NCI-H1930 (cell line): ENCODE measurements around the gene VWA3A.
"Not testable (repeated sequence)": the region's sequence is repeated elsewhere in the genome, so short reads cannot be mapped to it uniquely, and the experiment has no call there.

ENCODE experiments used
- DNase-seq, 2 experiments: peaks; one replicate each; lab custom pipeline; 2025; lab: John Stamatoyannopoulos, UW

Gene VWA3A, protein sequence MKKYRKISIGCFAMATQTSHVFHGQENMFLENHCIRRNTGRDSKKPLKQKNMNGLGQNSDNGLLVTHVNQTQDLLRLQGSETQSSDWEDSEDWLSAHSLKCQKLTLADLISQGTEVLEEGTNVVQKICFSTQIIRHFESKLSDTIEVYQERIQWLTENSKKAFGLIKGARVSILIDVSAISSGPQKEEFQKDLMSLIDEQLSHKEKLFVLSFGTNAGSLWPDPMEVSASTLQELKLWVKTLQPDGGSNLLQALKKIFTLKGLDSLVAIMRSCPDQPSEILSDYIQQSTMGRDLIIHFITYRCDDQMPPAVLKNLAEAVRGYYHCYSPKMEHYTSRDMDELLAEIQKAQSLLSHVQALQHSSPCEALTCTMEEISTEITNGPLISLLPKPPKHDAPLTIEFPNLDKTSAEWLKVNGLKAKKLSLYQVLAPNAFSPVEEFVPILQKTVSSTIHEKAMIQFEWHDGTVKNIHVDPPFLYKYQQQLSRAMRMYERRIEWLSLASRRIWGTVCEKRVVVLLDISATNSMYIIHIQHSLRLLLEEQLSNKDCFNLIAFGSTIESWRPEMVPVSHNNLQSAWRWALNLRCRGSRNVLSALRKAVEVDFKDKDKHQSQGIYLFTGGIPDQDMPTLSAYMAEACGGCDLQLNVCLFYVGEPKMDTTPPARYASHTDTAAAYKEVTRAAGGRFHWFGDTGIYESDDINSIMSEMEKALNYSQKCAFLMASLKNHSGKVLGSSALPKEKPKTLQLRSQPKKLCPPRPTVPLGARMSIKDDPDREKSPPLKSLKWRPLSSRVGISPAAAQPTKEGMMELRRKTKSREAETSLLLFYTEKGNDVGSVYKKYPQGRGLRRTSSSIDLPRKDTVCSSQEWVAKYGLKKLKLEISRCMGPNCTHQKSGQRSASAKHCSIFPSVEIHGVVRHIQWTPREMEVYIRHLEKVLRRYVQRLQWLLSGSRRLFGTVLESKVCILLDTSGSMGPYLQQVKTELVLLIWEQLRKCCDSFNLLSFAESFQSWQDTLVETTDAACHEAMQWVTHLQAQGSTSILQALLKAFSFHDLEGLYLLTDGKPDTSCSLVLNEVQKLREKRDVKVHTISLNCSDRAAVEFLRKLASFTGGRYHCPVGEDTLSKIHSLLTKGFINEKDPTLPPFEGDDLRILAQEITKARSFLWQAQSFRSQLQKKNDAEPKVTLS

DNA sequence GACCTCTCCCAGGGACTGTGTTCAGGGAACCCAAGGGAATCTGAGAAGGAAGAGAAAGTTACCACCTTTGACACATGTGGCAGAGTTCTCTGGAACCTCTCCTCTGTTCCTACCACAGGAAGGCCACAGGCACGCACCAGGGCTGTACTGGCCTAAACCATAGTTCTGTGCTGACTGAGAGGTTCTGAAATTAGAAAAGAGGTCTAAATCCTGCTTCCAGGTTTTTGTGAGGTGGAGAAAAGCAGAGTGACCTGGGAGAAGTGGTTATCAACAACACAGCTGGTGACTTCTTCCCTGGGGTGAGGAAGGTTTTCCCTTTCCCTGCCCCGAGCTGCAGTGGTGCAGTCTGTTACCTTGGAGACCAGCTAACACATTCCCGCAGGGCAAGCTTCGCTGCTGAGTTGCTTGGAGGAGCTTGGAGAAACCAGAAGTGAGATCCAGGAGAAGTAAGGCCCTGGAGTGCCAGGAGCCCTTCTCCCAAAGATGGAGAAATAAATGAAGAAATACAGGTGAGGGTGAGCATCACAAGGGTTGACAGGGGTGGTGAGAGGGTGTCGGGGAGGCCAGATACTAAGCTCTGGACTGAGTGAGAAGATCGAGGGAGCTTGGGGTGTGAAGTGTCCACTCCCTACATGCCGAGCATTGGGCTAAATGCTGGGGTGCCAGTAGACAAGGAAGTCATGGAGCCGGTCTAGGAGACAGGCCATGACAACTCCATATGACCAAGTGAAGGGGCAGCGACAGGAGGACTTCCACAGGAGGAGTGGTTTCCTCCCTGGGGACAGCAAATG is at the start of gene VWA3A:
VWA3A (plus strand) TSS at position 399 of the 791 bp plus-strand sequence; CDS start at position 496, 97 bp downstream.
- DNase-seq: no peak

DNA sequence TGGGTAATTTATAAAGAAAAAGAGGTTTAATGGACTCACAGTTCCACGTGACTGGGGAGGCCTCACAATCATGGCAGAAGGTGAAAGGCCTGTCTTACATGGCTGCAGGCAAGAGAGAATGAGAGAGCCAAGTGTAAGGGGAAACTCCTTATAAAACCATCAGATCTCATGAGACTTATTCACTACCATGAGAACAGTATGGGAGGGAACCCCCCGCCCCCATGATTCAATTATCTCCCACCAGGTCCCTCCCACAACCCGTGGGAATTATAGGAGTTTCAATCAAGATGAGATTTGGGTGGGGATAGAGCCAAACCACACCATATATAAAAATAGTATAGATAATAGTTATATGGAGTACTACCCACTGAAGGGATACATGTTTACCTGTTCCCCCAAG is 48.5 kb upstream of the VWA3A start:
- not testable (repeated sequence) for DNase-seq

DNA sequence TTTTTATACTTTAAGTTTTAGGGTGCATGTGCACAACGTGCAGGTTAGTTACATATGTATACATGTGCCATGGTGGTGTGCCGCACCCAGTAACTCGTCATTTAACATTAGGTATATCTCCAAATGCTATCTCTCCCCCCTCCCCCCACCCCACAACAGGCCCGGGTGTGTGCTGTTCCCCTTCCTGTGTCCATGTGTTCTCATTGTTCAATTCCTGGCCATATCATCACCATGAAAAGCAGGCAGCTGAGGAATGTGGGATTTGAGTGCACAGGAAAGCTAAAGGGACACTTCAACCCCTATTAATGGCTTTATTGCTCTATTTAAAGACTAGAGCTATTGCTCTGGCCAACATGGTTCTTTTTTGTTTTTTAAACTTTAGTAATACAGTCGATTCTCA is 46.5 kb upstream of the VWA3A start:
- DNase-seq: not testable (repeated sequence)

DNA sequence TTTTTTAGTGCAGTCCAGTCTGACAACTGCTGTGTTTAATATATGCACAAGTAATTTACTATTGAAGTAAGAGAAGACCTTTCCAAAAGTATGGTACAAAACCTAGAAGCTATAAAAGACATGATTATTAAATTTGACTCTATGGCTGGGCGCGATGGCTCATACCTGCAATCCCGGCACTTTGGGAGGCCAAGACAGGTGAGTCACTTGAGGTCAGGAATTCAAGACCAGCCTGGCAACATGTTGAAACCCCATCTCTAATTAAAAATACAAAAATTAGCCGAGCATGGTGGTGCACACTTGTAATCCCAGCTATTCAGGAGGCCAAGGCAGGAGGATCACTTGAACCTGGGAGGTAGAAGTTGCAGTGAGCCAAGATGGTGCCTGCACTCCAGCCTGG is 41.4 kb upstream of the VWA3A start:
- no peak for DNase-seq

DNA sequence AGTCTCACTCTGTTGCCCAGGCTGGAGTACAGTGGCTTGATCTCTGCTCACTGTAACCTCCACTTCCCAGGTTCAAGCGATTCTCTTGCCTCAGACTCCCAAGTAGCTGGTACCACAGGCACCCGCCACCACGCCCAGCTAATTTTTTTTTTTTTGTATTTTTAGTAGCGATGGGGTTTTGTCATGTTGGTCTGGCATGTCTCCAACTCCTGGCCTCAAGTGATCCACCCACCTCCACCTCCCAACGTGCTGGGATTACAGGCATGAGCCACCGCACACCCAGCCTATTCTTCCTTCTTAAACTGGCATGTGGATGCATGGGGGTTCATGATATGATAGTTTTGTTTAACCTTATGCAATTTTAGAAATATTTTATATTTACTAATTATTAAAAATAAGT is 39.4 kb upstream of the VWA3A start:
- no peak for DNase-seq

DNA sequence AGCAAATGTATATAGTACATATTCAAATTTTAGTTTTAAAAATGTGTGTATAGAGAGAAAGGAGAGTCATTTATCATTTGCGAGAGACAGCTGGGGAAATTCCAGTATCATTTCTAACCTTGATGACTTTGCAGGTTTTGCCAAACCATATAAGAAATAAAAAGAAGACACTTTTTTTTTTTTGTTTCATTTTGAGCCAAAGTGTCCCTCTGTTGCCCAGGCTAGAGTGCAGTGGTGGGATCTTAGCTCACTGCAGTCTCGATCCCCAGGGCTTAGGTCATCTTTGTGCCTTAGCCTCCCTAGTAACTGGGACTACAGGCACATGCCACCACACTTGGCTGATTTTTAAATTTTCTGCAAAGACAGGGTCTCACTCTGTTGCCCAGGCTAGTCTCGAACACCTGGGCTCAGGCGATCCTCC is 38.4 kb upstream of the VWA3A start:
- no peak for DNase-seq

DNA sequence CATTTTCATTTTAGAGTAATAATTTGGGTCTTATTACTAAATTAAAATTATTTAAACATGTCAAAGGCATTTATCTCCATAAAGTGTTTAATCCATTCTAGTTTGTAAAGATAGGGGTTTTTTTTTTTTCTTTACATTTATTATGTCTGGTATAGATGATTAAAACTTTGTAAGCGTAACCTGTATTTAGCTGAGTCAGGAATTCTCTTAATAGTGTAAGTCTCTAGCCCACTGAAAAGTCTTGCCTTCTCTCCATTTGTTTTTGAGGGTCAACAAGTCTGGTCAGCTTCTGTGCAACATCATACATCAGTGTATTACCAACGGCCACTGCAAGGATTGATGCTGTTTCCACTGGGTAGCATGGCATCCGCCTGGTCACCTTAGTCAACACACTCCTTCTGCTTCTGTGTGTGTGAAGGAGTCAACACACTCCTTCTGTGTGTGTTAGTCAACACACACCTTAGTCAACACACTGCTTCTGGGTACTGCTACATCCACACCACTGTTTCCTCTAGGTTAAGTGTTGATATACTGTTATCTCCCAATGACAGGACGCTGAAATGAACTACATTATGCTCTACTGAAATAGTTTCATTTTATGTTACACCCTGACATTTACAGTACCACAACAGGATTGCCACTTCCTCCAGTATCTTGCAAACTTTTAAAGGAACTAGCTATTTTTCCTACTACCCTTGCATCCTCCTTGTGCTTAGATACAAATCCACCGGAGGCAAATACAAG is 37.3 kb upstream of the VWA3A start:
- no peak for DNase-seq

DNA sequence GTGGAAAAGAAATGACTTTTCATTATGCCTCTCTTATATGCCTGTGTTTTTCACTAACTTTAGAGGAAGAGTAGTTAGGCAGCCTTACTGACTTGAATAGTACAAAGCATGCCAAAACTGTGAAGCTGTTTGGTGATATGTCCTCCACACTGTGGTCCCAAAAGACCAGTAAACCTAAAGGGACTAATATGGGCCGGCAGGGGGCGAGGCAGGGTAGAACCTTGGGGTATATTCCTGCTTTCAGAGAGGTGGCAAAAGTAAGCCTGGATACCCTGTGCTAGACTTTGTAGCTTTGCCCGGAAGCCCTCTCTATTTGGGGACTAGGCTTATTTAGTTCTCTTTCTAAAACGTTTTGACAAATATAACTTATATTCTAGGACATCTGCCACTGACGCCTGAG is 36.5 kb upstream of the VWA3A start:
- DNase-seq: no peak

DNA sequence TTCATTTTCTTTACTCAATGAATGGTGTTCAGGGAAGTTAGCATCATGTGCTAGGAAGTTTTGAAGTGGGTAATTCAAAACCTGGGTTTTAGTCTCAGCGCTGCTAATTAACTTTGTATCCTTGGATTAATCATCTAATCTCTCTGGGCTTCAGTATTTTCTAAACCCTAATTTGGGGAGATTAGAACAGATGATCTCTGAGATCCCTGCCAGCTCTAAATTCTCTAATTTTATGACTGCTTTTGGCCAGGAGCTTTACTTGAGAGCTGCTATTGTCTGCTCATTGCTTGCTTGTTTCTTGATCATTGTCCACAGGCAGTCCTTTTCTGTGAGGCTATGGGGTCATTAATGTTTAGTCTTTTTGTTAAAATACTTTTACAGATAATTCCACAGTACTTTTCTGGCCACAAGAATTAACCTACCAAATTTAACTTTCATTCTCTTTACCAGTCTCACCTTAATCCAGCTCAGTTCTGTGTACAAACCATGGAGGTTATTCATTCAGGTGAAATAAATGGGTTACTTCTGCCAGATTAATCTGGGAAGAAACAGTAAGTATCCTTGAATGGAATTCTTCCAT is 28.4 kb upstream of the VWA3A start:
- no peak for DNase-seq

DNA sequence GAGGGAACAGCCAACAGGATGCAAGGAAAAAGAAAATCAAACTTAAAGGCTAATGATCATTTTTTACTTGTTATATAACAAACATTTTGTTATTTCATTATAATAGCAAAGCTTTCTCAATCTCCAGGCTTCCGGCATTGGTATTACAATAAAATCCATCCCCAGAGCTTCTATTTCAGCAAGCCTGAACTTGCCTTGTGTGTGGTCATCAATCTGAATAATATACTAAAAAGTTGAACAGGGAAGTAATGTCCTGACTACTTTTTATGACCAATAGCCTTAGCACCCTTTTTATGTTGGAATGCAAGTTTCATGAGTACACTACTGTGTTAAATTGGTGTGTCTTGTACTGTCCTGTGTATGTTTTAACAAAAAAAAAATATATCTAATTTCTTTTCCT is 27.1 kb upstream of the VWA3A start:
- DNase-seq: no peak

DNA sequence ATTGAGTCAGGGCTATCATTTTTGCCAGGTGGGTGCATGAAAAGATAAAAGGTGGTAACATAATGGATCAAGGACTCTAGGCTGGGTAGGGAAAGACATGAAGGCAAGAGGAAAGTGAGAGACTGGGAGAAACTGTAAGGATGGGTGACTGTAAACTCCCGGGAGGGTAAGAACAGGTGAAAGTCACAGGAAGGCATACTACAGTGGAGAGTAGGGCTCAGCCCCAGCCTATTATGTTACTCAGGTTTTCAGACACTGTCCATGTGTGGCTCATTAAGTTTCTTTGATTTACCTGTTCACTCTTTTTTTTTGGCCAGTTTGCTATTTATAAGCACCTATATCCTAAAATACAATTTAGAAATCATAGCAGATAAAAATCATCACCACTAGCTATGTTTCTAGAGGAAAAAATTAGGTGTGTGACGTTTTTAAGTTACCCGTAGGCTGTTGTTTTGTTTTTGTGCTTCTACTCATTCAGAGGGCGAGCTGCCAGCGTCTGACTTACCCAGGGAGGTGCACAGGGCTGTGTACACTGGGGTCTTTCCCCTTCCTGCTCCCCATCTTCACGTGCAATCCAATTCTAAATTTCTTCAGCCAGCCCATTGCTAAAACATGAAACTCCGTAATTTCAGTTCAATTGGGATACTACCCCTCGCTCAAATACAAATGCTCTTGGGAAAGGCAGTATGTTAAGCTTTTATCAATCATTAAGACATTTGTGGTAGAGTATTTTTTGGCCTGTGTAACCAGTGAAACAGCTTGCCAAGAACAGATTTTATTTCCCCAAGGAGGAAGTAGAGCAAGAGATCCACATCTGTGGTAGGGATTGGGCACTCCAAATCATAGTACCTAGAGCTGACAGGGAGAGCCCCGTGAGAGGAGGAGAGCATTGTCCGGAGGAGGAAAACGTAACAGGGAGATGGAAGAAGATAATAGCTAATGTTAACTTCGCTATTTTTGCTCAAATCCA is 21.7 kb upstream of the VWA3A start:
- no peak for DNase-seq

DNA sequence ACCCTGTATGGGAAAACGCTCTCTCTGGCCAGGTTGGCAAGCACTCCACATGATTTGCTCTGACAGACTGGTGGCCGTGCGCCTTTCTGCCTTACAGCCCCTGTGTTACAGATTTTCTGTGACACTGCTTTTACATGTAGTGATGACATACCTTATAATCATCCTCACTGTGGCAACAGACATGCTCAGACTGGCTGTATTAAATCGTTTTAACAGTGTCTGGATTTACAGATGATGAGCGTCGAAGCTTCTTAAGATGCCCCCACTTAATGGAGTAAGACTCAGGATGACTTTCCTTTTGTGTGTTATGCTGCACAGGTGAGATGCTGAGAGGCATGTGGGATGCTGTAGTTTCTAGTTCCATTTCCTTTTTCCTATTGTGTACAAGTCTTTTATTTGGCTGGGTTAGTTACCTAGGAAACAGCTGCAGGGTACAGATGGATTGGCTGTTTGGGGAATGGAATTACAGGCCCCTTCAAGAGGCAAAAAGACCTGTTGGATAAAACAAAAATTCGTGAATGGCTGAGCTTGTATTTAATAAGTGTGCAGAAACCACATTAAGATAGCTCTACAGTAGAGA is 20.9 kb upstream of the VWA3A start:
- no peak for DNase-seq

DNA sequence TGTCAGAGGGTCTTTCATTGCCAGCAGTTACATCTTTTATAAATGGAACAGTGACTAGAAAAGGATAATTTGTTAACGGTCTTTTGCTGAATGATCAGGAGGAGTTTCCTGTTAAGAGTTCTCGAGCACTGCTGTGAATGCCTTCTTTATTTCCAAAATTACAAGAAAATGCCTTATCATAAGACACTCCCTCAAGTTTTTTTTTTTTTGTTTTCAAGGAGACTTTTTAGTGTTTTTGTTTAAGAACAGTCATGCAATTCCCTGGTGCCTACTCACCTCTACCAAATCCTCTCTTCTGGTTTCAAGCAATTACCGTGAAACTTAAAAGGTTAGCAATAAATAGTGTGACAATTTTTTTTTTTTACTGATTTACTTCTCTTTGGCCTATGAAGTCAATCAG is 19.0 kb upstream of the VWA3A start:
- DNase-seq: no peak

DNA sequence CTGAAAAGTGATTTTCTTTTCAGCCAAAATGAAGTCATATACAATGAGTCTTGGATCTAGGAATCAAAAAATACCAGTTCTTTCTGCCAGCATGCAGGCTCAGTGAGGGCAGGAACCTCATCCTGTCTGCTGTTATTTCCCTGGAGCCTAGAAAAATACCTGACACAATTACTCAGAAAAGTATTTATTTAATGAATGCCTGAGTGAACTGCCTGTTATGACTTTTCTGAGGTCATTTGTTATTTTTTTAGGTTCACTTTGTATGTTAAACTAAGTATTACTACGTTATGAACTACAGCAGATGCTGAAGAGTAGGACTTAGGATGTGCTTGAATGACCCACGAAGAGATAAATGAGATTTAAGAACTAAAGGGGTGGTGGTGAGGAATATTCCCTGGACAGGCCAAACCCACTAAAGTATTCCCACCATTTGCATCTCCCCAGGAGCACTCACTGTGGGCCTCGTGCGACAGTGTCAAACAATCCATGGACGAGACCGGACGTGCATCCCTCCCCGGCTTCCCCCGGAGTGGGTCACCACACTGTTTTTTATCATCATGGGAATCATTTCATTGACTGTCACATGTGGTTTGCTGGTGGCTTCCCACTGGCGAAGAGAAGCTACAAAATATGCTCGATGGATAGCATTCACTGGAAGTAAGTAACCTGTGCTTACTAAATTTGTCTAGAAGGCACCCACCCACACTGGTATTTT is 17.1 kb upstream of the VWA3A start:
- no peak for DNase-seq

DNA sequence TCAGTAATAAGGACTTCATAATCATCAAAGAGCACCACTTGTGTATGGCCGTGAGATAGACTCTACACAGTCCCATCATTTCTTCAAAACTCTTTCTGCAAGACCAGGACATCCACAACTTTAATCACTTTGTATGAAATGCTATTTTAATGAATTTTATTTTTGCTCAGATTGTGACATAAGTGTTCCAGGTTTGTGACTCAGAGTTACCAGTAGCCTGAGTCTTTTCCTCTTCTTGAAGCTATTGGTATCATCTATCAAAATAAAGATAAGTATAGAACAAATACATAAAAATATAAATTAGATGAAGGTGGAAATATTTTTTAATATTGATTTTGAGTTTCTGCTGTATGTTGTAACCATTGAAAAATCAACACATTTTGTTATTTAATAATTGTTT is 16.6 kb upstream of the VWA3A start:
- no peak for DNase-seq

DNA sequence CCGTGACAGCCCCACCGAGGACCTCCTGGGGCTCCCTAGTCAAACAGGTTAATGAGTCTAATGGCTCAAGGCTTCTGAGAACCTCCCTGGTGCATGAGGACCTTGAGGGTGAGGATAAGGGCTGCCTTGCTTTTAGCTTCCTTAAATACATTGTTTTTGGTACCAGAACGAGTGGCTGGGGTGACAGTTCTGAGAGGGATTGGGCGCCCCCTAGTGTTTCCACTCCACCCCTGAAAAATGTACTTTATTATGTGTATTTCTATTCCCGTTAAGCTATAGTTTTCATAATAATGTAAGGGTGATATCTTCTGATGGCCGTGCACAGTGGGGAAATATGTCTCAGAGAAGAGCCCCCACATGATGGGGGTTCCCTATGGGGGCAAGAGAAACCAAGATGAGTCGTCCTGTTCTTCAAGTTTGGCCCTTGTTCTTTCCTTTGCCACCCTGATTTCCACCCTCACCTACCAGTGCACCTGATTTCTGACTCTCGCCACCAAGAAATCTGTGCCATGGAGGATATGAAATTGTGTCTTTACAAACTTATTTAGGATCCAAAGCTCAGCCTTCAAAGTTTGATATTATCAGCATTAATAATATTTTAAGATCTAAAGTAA is 14.5 kb upstream of the VWA3A start:
- DNase-seq: peak in 1 of 2 experiments; percentile 16

DNA sequence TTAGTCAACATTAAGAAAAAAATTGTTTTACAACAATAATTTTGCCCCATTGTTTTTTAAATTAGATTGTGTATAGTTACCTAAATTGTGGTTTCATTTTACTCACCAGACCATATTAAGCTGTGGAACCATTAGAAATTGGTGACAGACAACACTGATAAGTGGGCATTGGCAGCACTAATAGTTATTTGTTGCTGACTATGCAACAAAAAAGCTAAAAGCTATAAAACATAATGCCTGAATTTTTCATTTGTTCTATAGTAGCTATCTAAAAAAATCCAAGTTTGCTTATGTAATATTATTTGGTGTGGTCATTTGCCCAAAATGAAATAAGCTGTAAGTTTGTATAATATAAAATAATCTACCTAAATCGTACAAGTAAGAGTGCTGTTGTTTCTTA is 13.7 kb upstream of the VWA3A start:
- DNase-seq: no peak

DNA sequence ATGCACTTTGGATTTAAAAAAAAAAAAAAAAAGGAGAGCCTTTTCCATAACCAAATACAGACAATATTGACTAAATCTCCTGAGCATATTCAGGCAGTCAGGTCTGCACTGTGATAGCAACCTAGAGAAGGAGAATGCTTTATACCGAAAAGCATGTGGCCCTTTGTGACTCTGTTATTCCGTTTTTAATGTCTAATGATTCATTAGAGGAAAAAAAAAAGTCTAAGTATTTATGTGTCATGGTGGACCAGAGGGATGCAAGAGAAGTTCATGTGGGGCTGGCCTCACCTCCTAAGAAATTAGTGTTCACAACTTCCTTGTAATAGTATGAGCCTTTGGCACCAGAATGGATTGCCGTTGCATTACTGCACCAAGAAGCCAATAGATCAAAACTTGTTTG is 11.3 kb upstream of the VWA3A start:
- no peak for DNase-seq
